GM12892 (cell line): ENCODE measurements around the gene ATF1.

Experiments
- POLR2A ChIP-seq: IDR thresholded peaks from 2 replicates; pipeline ENCODE4 v1.6.1; 2011; ENCODE audit warnings: low read depth, low read length, control low read depth
- POLR2AphosphoS5 ChIP-seq: IDR thresholded peaks from 2 replicates; pipeline ENCODE4 v1.6.1; 2011; ENCODE audit warnings: low read depth, low read length, control low read depth
- TAF1 ChIP-seq: IDR thresholded peaks from 2 replicates; pipeline ENCODE4 v1.6.1; 2011; ENCODE audit warnings: low read depth, mild to moderate bottlenecking, control low read depth, low read length, borderline replicate concordance

GRCh38 chr12:50734409-50735263 lies 29.3 kb upstream of the ATF1 start:
- TF ChIP-seq POLR2A, result no peak
- TF ChIP-seq TAF1, result no peak
- no peak for TF ChIP-seq POLR2AphosphoS5
